NCI-H226 (cell line): ENCODE data around the gene EPHA3.
"Not testable (repeated sequence)": the region's sequence is repeated elsewhere in the genome, so short reads cannot be mapped to it uniquely, and the experiment has no call there.

Experiments
- DNase-seq: peaks from one replicate; pipeline ENCODE4 v3.0.0-alpha.2; 2015

Gene EPHA3

GRCh38 chr3:89289574-89290190 is 182.3 kb downstream of the EPHA3 start:
- no peak for DNase-seq

GRCh38 chr3:89297199-89297598 is 189.8 kb downstream of the EPHA3 start:
- DNase-seq = no peak

GRCh38 chr3:89300526-89300925 is 193.1 kb downstream of the EPHA3 start:
- DNase-seq = no peak

- no peak for DNase-seq
Measured at GRCh38 chr3:89300981-89301380, 193.6 kb downstream of the EPHA3 start.

- DNase-seq = no peak
Measured at GRCh38 chr3:89303701-89304100, 196.3 kb downstream of the EPHA3 start.

- DNase-seq = no peak
Measured at GRCh38 chr3:89306540-89306939, 199.1 kb downstream of the EPHA3 start.

- no peak for DNase-seq
Measured at GRCh38 chr3:89311581-89311980, 204.2 kb downstream of the EPHA3 start.

- no peak for DNase-seq
Measured at GRCh38 chr3:89312141-89312540, 204.7 kb downstream of the EPHA3 start.

GRCh38 chr3:89314454-89315098 is 207.2 kb downstream of the EPHA3 start:
- DNase-seq = peak; percentile 12

- DNase-seq = no peak
Measured at GRCh38 chr3:89315750-89316470, 208.5 kb downstream of the EPHA3 start.

- DNase-seq = no peak
Measured at GRCh38 chr3:89320186-89320585, 212.8 kb downstream of the EPHA3 start.

- DNase-seq = no peak
Measured at GRCh38 chr3:89326997-89327396, 219.6 kb downstream of the EPHA3 start.

- DNase-seq = no peak
Measured at GRCh38 chr3:89332386-89332785, 225.0 kb downstream of the EPHA3 start.

- DNase-seq = no peak
Measured at GRCh38 chr3:89332793-89333192, 225.4 kb downstream of the EPHA3 start.

GRCh38 chr3:89335693-89336092 is 228.3 kb downstream of the EPHA3 start:
- no peak for DNase-seq

- no peak for DNase-seq
Measured at GRCh38 chr3:89340408-89340807, 233.0 kb downstream of the EPHA3 start.

GRCh38 chr3:89344076-89344475 is 236.7 kb downstream of the EPHA3 start:
- DNase-seq = no peak

- not testable (repeated sequence) for DNase-seq
Measured at GRCh38 chr3:89350935-89351334, 243.5 kb downstream of the EPHA3 start.

GRCh38 chr3:89353465-89353864 is 246.0 kb downstream of the EPHA3 start:
- peak; percentile 43 for DNase-seq

- no peak for DNase-seq
Measured at GRCh38 chr3:89358281-89358680, 250.9 kb downstream of the EPHA3 start.

GRCh38 chr3:89360156-89360555 is 252.7 kb downstream of the EPHA3 start:
- DNase-seq = peak; percentile 30

GRCh38 chr3:89362496-89362895 is 255.1 kb downstream of the EPHA3 start:
- DNase-seq = no peak

GRCh38 chr3:89363171-89363570 is 255.8 kb downstream of the EPHA3 start:
- DNase-seq = no peak

- no peak for DNase-seq
Measured at GRCh38 chr3:89364314-89364713, 256.9 kb downstream of the EPHA3 start.
